NCI-H1417 (cell line): Measurements from ENCODE around the gene AFAP1L2.

ENCODE experiments used
- DNase-seq, 3 experiments: peaks; one replicate each; lab custom pipeline; 2025; lab: John Stamatoyannopoulos, UW

AFAP1L2 gene

GRCh38 chr10:114311023-114311422 is 93.3 kb downstream of the AFAP1L2 start:
- DNase-seq, result no peak

- DNase-seq, result no peak
Observed at GRCh38 chr10:114310346-114310745, 94.0 kb downstream of the AFAP1L2 start.

- DNase-seq, result no peak
Observed at GRCh38 chr10:114309364-114309651, 95.0 kb downstream of the AFAP1L2 start.

- peak in 1 of 3 experiments; percentile 26 for DNase-seq
Observed at GRCh38 chr10:114308531-114309363, 95.6 kb downstream of the AFAP1L2 start.

- no peak for DNase-seq
Observed at GRCh38 chr10:114307731-114308130, 96.6 kb downstream of the AFAP1L2 start.

- DNase-seq, result no peak
Observed at GRCh38 chr10:114306116-114306973, 98.0 kb downstream of the AFAP1L2 start.

- no peak for DNase-seq
Observed at GRCh38 chr10:114305521-114305925, 98.8 kb downstream of the AFAP1L2 start.

- DNase-seq, result peak; percentile 26 to 82 (median 72)
Observed at GRCh38 chr10:114304571-114305421, 99.5 kb downstream of the AFAP1L2 start.

DNA sequence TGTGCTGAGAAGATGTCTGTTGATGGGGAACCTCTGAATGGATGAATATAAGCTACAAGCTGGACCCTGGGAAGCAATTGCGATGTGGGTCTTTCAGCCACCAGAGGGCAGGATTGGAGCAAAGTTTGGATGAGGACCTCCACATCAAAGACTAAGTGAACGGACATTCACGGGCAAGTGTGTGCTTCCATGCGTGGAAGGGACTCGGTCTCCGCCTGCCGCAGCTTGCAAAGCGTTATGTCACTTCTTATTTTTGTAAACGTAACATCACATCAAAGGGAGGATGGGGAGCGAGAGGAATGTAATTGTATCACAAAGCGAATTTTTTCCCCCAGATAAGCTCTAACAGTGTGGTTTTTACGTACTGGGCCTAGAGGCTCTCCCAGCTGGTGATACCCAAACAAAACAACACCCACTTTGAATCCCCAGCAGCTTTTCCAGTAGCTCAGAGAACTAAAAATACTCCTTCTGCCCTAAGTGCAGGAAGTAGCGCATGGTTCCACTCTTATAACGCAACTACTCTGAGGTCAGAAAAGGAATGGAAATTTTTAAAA is 100.2 kb downstream of the AFAP1L2 start:
- DNase-seq, result peak; percentile 68 to 88 (median 74)

GRCh38 chr10:114303556-114303955 is 100.7 kb downstream of the AFAP1L2 start:
- DNase-seq, result no peak

DNA sequence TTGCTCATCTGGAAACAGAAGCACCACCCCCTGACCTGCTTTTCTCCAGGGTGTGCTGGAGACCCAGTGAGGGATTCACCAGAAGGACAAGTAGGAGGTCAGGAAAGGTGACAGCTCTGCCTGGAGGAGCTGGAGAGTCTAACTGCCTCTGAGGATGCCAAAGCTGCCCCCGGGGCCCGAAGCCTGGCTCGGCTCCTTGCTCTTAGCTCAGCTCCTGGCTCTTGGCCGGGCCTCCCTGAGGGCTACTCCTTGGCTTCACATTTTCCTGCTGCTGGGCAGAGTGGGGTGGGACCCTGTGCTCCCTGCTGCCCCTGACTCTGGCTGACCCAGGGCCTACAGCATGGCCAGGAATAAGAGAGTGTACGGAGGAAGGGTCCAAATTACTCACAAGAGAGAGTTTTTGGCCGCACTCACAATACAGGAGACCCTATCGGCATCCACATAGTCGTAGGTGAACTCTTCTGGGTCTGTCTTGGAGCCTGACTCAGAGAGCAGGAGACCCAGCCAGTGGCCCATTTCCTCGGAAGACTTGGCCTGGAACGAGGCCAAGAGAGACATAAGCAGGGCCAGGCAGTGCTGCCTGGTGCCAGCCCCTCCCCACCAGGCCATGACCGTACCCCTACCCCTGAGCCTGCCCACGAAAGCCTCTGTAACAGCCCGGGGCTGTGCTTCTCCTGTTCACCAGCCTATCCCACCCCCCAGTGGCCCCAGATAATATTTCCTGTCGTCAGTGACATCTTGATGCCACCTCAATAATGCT is 102.2 kb downstream of the AFAP1L2 start:
- no peak for DNase-seq

GRCh38 chr10:114301177-114301576 is 103.1 kb downstream of the AFAP1L2 start:
- DNase-seq, result no peak

DNA sequence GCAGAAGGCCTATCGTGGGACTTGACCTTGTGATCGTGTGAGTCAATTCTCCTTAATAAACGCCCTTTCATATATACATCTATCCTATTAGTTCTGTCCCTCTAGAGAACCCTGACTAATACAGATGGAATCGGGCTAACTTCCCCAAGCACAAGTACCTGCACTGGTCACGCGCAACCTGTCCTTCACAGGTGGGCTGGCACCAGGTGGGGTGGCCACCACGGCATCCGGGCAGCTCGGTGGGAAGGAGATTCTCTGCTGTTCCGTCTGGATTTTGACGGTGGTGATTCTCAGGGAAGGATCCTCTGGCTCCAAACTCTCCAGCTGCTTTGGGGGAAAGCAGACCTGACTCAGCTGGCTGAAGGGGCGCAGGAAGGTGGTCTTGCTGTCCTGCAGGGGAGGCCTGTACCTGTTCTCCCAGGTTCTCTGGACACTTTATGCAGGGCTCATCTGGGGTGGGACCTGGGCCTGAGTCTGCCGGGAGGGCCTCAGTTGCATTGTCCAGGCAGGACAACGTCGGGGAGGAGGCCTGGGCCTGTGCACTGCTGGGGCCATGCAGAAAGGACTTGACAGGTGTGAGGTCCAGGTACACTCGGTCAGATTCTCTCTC is 104.2 kb downstream of the AFAP1L2 start:
- no peak for DNase-seq

DNA sequence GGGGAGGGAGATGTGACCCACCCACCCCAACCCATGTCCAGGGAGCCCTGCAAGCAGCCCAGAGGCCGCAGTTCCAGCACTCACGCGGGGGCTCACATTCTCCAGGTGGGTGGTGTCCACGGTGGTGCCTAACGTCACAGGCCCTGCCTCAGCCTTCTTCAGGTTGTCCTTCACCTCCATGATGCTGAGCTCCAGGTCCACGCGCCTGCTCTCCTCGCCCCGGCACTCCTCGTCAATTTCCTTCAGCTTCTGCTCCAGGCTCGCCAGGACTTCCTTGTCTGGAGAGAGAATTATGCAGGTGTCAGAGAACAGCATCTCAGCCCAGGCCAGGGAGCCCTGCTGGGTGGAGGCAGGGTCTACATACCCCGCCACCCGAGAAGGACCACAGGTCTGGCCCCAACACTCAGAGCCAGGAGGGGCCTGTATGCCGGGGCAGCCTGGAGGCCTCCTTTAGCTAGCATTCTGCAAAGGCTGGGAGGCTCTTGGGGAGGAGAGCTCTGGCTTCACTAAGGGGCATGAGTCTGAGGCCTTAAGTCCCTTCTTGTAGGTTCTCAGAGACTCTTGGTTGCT is 107.1 kb downstream of the AFAP1L2 start:
- DNase-seq, result no peak

- DNase-seq, result no peak
Observed at GRCh38 chr10:114295393-114295792, 108.9 kb downstream of the AFAP1L2 start.

- DNase-seq, result no peak
Observed at GRCh38 chr10:114294549-114294948, 109.8 kb downstream of the AFAP1L2 start.

- no peak for DNase-seq
Observed at GRCh38 chr10:114293075-114293474, 111.2 kb downstream of the AFAP1L2 start.

DNA sequence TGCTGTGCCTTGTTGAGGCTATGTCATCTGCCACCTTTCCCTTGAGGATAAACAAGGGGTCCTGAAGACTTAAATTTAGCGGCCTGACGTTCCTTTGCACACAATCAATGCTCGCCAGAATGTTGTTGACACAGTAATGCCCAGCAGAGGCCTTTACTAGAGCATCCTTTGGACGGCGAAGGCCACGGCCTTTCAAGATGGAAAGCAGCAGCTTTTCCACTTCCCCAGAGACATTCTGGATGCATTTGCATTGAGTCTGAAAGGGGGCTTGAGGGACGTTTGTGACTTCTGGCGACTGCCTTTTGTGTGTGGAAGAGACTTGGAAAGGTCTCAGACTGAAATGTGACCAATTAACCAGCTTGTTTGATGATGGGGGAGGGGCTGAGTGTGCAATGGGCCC is 112.8 kb downstream of the AFAP1L2 start:
- no peak for DNase-seq

- DNase-seq, result no peak
Observed at GRCh38 chr10:114291076-114291475, 113.2 kb downstream of the AFAP1L2 start.

DNA sequence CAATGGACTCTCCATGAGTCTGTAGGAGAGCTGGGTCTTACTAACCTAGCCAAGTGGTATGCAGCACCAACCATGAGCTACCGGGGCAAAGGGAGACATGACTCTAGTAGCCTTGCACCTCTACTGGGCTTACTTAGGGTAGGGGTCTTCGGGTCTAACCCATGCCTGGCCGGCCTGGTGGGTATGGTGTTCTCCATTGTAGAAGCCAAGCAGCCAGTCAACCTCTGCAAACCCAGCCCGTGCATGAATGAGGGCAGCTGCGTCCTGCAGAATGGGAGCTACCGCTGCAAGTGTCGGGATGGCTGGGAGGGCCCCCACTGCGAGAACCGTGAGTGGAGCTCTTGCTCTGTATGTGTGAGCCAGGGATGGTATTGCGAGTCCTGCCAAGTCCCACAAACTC is 114.3 kb downstream of the AFAP1L2 start:
- DNase-seq, result no peak

- DNase-seq, result no peak
Observed at GRCh38 chr10:114289096-114289436, 115.2 kb downstream of the AFAP1L2 start.
